Osteoblast (primary cell): ENCODE data around the gene SOX11. TPM values are rescaled to one million over a fixed set of nuclear protein-coding genes. Genes with fewer than 3 reads are reported as not detected.

Experiments used
- DNase-seq: peaks from one replicate; pipeline ENCODE4 v3.0.0; 2011; ENCODE audit warnings: low spot score, mixed read lengths; ENCODE audit not compliant: insufficient read length; ENCODE audit errors: missing footprints
- H2AFZ ChIP-seq: 2 replicates; pipeline ENCODE4 v1.6.0; 2011; ENCODE audit warnings: mild to moderate bottlenecking, low read length
- H3K27ac ChIP-seq: 2 replicates; pipeline ENCODE4 v1.5.1; 2011; ENCODE audit warnings: mild to moderate bottlenecking, low read depth, low read length, moderate library complexity
- H3K27me3 ChIP-seq: 2 replicates; pipeline ENCODE4 v1.6.0; 2012; ENCODE audit warnings: mild to moderate bottlenecking, control low read depth, inconsistent platforms, low read length, moderate library complexity; ENCODE audit not compliant: insufficient read depth
- H3K36me3 ChIP-seq: 2 replicates; pipeline ENCODE4 v1.5.1; 2011; ENCODE audit warnings: mild to moderate bottlenecking, low read length, control low read depth, moderate library complexity; ENCODE audit not compliant: insufficient read depth
- H3K4me1 ChIP-seq: 2 replicates; pipeline ENCODE4 v1.5.1; 2011; ENCODE audit warnings: mild to moderate bottlenecking, low read length, control low read depth, moderate library complexity; ENCODE audit not compliant: insufficient read depth
- H3K4me2 ChIP-seq: 2 replicates; pipeline ENCODE4 v1.6.0; 2011; ENCODE audit warnings: mild to moderate bottlenecking, low read length; ENCODE audit not compliant: insufficient read depth
- H3K4me3 ChIP-seq: fragments of 200-600 bp; sonication (generic); 3 replicates; pipeline ENCODE4 v1.5.1; 2012; ENCODE audit warnings: mild to moderate bottlenecking, low read length, inconsistent platforms; ENCODE audit not compliant: insufficient read depth
- H3K79me2 ChIP-seq: 2 replicates; pipeline ENCODE4 v1.6.0; 2012; ENCODE audit warnings: mild to moderate bottlenecking, low read length, control low read depth, inconsistent platforms; ENCODE audit not compliant: insufficient read depth
- H3K9me3 ChIP-seq: 2 replicates; pipeline ENCODE4 v1.5.1; 2011; ENCODE audit warnings: low read depth, low read length, control low read depth
- H4K20me1 ChIP-seq: 2 replicates; pipeline ENCODE4 v1.6.0; 2012; ENCODE audit warnings: mild to moderate bottlenecking, low read length, control low read depth; ENCODE audit not compliant: insufficient read depth
- CTCF ChIP-seq: IDR thresholded peaks from 2 replicates; pipeline ENCODE4 v1.5.1; 2011; ENCODE audit warnings: mild to moderate bottlenecking, low read depth, low read length, moderate library complexity; ENCODE audit errors: extremely low read depth
- total RNA-seq: library from RNA; depleted of rRNA; stranded (reverse); fragments of >200 nt; gene quantifications from 2 replicates; pipeline ENCODE4 v1.2.3, GENCODE V29; 2012

The SOX11 gene
- total RNA-seq, 1 donor: 0.72 TPM

DNA sequence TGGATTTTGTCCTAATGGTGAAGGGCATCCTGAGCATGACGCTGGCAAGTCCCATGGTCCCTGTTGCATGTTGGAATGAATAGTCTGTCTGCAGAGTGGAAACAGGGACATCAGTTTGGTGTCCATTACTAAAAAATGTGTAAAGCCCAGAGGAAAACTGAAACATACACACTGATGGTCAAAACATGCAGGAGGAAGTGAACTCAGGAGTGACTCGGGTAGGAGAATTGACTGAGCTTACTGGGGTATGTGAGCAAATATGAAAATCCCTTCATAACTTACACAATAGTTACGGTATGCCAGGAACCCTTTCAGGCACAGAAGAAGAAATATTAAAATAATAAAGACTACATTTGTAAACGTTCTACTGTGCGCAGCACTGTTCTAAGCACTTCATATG is 5.6 kb upstream of the SOX11 start:
- H3K4me2 ChIP-seq: no peak overlapping the region
- no peaks in the 10 kb centered on the region for H4K20me1 ChIP-seq
- no peaks in the 10 kb centered on the region for H3K9me3 ChIP-seq
- H3K36me3 ChIP-seq: no peaks in the 10 kb centered on the region
- no peaks in the 10 kb centered on the region for H3K79me2 ChIP-seq
- no peak overlapping the region for H3K4me3 ChIP-seq
- no peak overlapping the region for H3K27ac ChIP-seq
- DNase-seq: no peak
- no peak for TF ChIP-seq CTCF
- no peak overlapping the region for H2AFZ ChIP-seq
- H3K27me3 ChIP-seq: peaks cover 4% of the 10 kb centered on the region
- H3K4me1 ChIP-seq: no peaks in the 10 kb centered on the region

DNA sequence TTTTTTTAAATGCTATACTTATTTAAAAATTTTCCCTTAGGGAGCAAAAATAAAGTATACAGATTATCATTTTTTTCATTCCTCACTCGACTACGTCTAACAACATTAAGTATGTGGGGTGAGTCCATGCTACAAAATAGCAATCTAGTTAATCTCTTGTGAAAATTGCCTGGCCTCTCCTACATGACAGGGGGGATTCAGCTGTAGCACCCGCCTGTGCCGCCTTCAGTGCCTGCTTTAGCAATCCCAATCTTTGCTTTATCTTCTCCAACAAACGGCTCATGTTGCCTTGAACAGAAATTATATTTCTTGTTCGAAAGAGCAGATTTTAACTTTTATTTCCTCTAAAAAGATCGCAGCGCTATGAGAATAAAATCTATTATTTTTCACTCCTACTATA is 2.4 kb upstream of the SOX11 start:
- Histone ChIP-seq H3K4me3 (no peak overlapping the region), H3K4me2 (no peak overlapping the region), H3K27ac (no peak overlapping the region), H2AFZ (no peak overlapping the region), H3K27me3 (peaks cover 19% of the 10 kb centered on the region), H3K4me1 (no peaks in the 10 kb centered on the region), H3K79me2 (no peaks in the 10 kb centered on the region), H3K9me3 (no peaks in the 10 kb centered on the region), H3K36me3 (no peaks in the 10 kb centered on the region), H4K20me1 (no peaks in the 10 kb centered on the region)
- DNase-seq: no peak
- TF ChIP-seq CTCF: no peak

DNA sequence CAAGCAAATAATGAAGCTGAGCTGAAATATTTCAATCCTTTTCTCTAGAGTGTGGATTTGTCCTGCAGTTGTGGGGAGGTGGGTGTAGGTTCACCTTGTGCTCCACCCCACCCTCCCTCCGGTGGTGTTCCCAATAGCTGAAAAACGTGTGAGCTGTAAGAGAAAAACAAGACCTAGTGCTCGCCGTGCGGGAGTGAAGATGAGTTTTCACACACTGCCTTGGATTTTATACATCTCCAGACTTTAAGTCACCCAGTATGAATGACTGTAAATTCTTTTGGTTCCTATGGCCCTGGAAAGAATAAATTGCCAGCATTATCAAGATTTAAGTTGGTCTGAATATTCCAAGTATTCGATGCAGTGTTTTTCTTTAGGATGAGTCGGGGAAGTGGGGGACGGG is 1.9 kb upstream of the SOX11 start:
- TF ChIP-seq CTCF: no peak
- H3K27ac ChIP-seq: no peak overlapping the region
- no peaks in the 10 kb centered on the region for H4K20me1 ChIP-seq

DNA sequence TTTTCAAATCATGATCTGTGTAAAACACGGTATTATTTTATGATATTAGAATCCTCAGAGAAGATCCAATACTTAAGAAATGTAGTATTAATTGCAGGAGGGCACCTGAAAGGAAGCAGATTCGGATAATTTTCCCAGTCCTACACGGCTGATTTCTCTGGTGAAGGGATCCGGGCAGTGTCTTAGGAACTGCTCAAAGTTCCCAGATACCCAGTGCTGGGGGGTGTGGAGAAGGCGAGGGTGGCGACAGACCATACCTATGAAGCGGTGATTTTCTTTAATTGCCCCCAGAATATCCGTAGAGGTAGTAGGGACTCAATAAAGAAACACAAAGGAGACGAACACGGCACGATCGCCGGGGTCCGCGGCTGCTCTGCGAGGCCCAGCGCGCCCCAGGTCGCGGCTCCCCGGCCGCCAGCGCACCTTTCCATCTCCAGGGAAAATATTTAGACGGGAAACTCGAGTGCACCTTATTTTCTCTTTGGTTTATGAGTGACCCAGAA is 1.4 kb upstream of the SOX11 start:
- peaks cover 29% of the 10 kb centered on the region for H3K27me3 ChIP-seq
- no peak overlapping the region for H2AFZ ChIP-seq
- no peak for TF ChIP-seq CTCF
- no peaks in the 10 kb centered on the region for H3K36me3 ChIP-seq
- no peaks in the 10 kb centered on the region for H3K4me1 ChIP-seq
- H3K4me3 ChIP-seq: no peak overlapping the region
- H3K4me2 ChIP-seq: no peak overlapping the region
- H3K79me2 ChIP-seq: no peaks in the 10 kb centered on the region
- no peaks in the 10 kb centered on the region for H3K9me3 ChIP-seq
- DNase-seq: peak; percentile 58
- no peak overlapping the region for H3K27ac ChIP-seq
- H4K20me1 ChIP-seq: no peaks in the 10 kb centered on the region

More for the DNA sequence above, 1.9 kb upstream of the SOX11 start:
- Histone ChIP-seq H2AFZ (no peak overlapping the region), H3K4me3 (no peak overlapping the region), H3K4me1 (no peaks in the 10 kb centered on the region), H3K9me3 (no peaks in the 10 kb centered on the region), H3K27me3 (peaks cover 24% of the 10 kb centered on the region), H3K4me2 (no peak overlapping the region), H3K79me2 (no peaks in the 10 kb centered on the region), H3K36me3 (no peaks in the 10 kb centered on the region)
- no peak for DNase-seq
